Measurements from ENCODE around the gene KCNIP4.

GRCh38 chr4:21002286-21002685 lies 946.3 kb downstream of the KCNIP4 start:
- TF ChIP-seq, protein P1, sequence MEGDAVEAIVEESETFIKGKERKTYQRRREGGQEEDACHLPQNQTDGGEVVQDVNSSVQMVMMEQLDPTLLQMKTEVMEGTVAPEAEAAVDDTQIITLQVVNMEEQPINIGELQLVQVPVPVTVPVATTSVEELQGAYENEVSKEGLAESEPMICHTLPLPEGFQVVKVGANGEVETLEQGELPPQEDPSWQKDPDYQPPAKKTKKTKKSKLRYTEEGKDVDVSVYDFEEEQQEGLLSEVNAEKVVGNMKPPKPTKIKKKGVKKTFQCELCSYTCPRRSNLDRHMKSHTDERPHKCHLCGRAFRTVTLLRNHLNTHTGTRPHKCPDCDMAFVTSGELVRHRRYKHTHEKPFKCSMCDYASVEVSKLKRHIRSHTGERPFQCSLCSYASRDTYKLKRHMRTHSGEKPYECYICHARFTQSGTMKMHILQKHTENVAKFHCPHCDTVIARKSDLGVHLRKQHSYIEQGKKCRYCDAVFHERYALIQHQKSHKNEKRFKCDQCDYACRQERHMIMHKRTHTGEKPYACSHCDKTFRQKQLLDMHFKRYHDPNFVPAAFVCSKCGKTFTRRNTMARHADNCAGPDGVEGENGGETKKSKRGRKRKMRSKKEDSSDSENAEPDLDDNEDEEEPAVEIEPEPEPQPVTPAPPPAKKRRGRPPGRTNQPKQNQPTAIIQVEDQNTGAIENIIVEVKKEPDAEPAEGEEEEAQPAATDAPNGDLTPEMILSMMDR (IDR thresholded peaks at IDR 0.05): no peak
- no peak for TF ChIP-seq POLR2A (IDR thresholded peaks at IDR 0.05)
- no peak for TF ChIP-seq EP300 (IDR thresholded peaks at IDR 0.05)

All from tibial nerve (tissue), 4 donors.